B cell (primary cell): ENCODE results near the gene AKR1B1.

ENCODE experiments used
- CTCF ChIP-seq: fragments of 200-600 bp; IDR thresholded peaks from one replicate; pipeline ENCODE4 v1.8.0; 2022; ENCODE audit warnings: antibody characterized with exemption, mild to moderate bottlenecking
- EZH2 ChIP-seq: IDR thresholded peaks from 2 replicates; pipeline ENCODE4 v1.6.1; 2012; ENCODE audit warnings: borderline replicate concordance, low read depth, mild to moderate bottlenecking, moderate library complexity, low read length; ENCODE audit not compliant: insufficient read depth, poor library complexity, severe bottlenecking

DNA sequence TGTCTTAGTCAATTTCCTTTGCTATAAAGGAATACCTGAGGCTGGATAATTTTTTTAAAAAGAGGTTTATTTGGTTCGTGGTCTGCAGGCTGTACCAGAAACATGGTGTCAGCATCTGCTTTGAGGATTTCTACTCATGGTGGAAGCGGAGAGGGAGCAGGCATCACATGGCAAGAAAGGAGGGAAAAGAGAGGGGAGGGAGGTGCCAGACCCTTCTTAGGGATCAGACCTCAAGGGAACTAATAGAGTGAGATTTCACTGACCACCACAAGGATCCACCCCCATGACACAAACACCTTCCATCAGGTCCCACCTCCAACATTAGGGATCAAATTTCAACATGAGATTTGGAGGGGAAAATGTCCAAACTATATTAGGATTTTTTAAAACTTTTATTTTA is 41.5 kb upstream of the AKR1B1 start:
- TF ChIP-seq EZH2, result no peak
- TF ChIP-seq CTCF, result no peak
